Hepatocyte (in vitro differentiated cells): Measurements from ENCODE around the gene SMIM35. TPM values are rescaled to one million over a fixed set of nuclear protein-coding genes. Genes with fewer than 3 reads are reported as not detected.

Experiments
- DNase-seq: peaks from one replicate; pipeline ENCODE4 v3.0.0-alpha.2; 2016; ENCODE audit warnings: low spot score
- H2AFZ ChIP-seq: fragments of 200-600 bp; sonication (generic); 2 replicates; pipeline ENCODE4 v1.6.0; 2016; ENCODE audit warnings: antibody characterized with exemption, mild to moderate bottlenecking
- H3K27ac ChIP-seq: fragments of 200-600 bp; sonication (generic); 2 replicates; pipeline ENCODE4 v1.5.1; 2016; ENCODE audit warnings: mild to moderate bottlenecking
- H3K27me3 ChIP-seq: fragments of 200-600 bp; sonication (generic); 2 replicates; pipeline ENCODE4 v1.6.1; 2016
- H3K36me3 ChIP-seq: fragments of 200-600 bp; sonication (generic); replicated peaks from 2 replicates; pipeline ENCODE4 v1.5.1; 2016; ENCODE audit warnings: low read depth; ENCODE audit not compliant: insufficient read depth
- H3K4me1 ChIP-seq: fragments of 200-600 bp; sonication (generic); 2 replicates; pipeline ENCODE4 v1.5.1; 2016; ENCODE audit warnings: mild to moderate bottlenecking, moderate library complexity; ENCODE audit not compliant: insufficient read depth
- H3K4me2 ChIP-seq: fragments of 200-600 bp; sonication (generic); 2 replicates; pipeline ENCODE4 v1.6.0; 2016
- H3K4me3 ChIP-seq: fragments of 200-600 bp; sonication (generic); 2 replicates; pipeline ENCODE4 v1.5.1; 2016; ENCODE audit warnings: mild to moderate bottlenecking
- H3K79me2 ChIP-seq: fragments of 200-600 bp; sonication (generic); 2 replicates; pipeline ENCODE4 v1.6.0; 2017; ENCODE audit warnings: mild to moderate bottlenecking
- H3K9me2 ChIP-seq: fragments of 200-600 bp; sonication (generic); replicated peaks from 2 replicates; pipeline ENCODE4 v1.6.0; 2017; ENCODE audit warnings: mild to moderate bottlenecking; ENCODE audit not compliant: insufficient read depth
- H3K9me3 ChIP-seq: fragments of 200-600 bp; sonication (generic); 2 replicates; pipeline ENCODE4 v1.5.1; 2016; ENCODE audit warnings: low read depth, mild to moderate bottlenecking
- H4K20me1 ChIP-seq: fragments of 200-600 bp; sonication (generic); 2 replicates; pipeline ENCODE4 v1.6.0; 2016; ENCODE audit warnings: mild to moderate bottlenecking; ENCODE audit not compliant: insufficient read depth, poor library complexity, severe bottlenecking
- EZH2 ChIP-seq: fragments of 200-600 bp; sonication (generic); IDR thresholded peaks from 2 replicates; pipeline ENCODE4 v1.6.1; 2016; ENCODE audit warnings: antibody characterized with exemption, mild to moderate bottlenecking, borderline replicate concordance
- EZH2phosphoT487 ChIP-seq: fragments of 200-600 bp; sonication (generic); IDR thresholded peaks from one replicate; pipeline ENCODE4 v1.6.1; 2018; ENCODE audit warnings: antibody characterized with exemption, mild to moderate bottlenecking, low read depth, moderate library complexity; ENCODE audit not compliant: unreplicated experiment, severe bottlenecking
- WGBS: methylation state at CpG from one replicate; pipeline ENCODE4 v1.1.6; 2016; ENCODE audit warnings: low lambda C conversion rate; ENCODE audit errors: missing lambda C conversion rate; 5-methylcytosine and 5-hydroxymethylcytosine counted together
- polyA plus RNA-seq: library from polyadenylated mRNA; unstranded; fragments of >200 nt; fragmentation: Nextera tagmentation; extraction: Ambion mirVana; gene quantifications from 2 replicates; pipeline ENCODE4 v1.2.1, GENCODE V29; 2016
- total RNA-seq: library from RNA; depleted of rRNA; stranded (reverse); fragments of >200 nt; gene quantifications from 2 replicates; pipeline ENCODE4 v1.2.3, GENCODE V29; 2014
- TF ChIP-seq, protein P1 (sequence below): fragments of 200-600 bp; sonication (generic); IDR thresholded peaks from 2 replicates; pipeline ENCODE4 v1.5.1; 2016; ENCODE audit warnings: antibody characterized with exemption, mild to moderate bottlenecking; ENCODE audit not compliant: poor library complexity

SMIM35 gene
- total and polyA plus RNA-seq, 2 experiments from 2014 or later: 0.03 TPM; not detected in 1

DNA sequence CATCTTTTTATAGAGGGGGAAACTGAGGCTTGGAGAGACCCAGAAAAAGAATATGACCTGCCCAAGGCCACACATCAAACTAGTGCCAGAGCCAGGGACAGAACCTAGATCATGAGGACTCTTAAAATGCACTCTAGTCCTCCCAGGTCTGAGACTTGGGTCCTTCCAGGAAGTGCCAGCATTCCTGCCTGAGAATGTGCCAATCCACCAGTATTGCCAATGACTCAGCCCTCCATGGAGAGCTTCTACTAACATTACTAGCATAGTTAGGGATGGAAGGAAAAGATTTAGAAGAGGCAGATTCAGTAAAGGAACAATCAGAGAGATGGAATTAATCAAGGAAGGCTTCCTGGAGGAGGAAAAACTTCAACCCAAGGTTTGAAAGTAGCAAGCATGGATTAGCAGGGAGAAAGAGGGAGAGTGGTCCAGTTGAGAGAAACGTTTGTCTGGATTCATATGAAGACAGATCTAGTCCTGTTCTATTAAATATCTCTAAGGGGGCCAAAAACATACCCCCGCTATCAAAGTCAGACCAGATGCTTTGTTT, 20.1 kb upstream of the SMIM35 start:
- Histone ChIP-seq H3K27me3 (no peaks in the 10 kb centered on the region), H3K9me3 (no peaks in the 10 kb centered on the region), H3K36me3 (no peaks in the 10 kb centered on the region), H3K4me1 (peaks cover 3% of the 10 kb centered on the region), H3K27ac (no peak overlapping the region), H2AFZ (no peak overlapping the region), H3K4me2 (no peak overlapping the region), H3K4me3 (no peak overlapping the region), H3K9me2 (no peaks in the 10 kb centered on the region), H4K20me1 (no peaks in the 10 kb centered on the region), H3K79me2 (no peaks in the 10 kb centered on the region)
- TF ChIP-seq, protein P1, sequence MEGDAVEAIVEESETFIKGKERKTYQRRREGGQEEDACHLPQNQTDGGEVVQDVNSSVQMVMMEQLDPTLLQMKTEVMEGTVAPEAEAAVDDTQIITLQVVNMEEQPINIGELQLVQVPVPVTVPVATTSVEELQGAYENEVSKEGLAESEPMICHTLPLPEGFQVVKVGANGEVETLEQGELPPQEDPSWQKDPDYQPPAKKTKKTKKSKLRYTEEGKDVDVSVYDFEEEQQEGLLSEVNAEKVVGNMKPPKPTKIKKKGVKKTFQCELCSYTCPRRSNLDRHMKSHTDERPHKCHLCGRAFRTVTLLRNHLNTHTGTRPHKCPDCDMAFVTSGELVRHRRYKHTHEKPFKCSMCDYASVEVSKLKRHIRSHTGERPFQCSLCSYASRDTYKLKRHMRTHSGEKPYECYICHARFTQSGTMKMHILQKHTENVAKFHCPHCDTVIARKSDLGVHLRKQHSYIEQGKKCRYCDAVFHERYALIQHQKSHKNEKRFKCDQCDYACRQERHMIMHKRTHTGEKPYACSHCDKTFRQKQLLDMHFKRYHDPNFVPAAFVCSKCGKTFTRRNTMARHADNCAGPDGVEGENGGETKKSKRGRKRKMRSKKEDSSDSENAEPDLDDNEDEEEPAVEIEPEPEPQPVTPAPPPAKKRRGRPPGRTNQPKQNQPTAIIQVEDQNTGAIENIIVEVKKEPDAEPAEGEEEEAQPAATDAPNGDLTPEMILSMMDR: no peak
- TF ChIP-seq EZH2: no peak
- no peak for TF ChIP-seq EZH2phosphoT487
- 72% methylated on average over 2 of the region's 2 CpGs for WGBS
- no peak for DNase-seq

DNA sequence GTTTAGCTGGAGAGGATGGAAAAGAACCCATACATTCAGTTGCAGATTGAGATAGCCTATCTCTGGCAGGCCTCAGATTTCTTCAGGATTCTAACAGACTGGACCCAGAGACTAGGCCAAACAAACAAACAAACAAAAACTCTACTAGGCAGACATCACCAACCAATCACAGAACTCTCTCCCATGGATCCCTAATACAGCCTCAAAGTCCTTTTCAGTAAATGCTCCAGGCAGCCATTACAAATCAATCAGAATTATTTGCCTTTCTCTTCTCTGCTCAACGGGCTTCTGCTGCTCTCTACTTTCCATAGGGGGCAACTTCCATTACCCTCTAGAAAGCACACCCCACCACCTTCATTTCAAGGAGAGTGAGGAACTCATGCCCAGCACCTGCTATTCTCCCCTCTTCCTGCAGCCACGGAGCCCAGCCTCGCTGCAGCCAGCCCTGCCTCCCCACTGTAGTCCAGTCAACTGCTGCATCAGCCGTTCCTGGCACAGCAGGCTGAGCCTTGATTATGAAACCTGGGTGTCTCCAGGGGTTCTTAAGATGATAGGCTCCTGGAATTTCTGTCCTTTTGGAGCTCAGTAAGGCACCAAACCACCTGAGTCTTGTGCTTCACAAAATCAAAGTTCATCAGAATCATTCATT, 19.0 kb upstream of the SMIM35 start:
- H3K4me1 ChIP-seq: no peaks in the 10 kb centered on the region
- no peaks in the 10 kb centered on the region for H3K27me3 ChIP-seq
- no peaks in the 10 kb centered on the region for H3K36me3 ChIP-seq
- no peaks in the 10 kb centered on the region for H3K9me3 ChIP-seq
- H2AFZ ChIP-seq: no peak overlapping the region
- H3K79me2 ChIP-seq: no peaks in the 10 kb centered on the region
- H4K20me1 ChIP-seq: no peaks in the 10 kb centered on the region
- TF ChIP-seq EZH2phosphoT487 (no peak), EZH2 (no peak)
- TF ChIP-seq, protein P1: no peak
- no peak for DNase-seq
- no peak overlapping the region for H3K27ac ChIP-seq
- 62% methylated on average over 4 of the region's 4 CpGs for WGBS
- H3K4me2 ChIP-seq: no peak overlapping the region
- H3K4me3 ChIP-seq: no peak overlapping the region
- no peaks in the 10 kb centered on the region for H3K9me2 ChIP-seq

DNA sequence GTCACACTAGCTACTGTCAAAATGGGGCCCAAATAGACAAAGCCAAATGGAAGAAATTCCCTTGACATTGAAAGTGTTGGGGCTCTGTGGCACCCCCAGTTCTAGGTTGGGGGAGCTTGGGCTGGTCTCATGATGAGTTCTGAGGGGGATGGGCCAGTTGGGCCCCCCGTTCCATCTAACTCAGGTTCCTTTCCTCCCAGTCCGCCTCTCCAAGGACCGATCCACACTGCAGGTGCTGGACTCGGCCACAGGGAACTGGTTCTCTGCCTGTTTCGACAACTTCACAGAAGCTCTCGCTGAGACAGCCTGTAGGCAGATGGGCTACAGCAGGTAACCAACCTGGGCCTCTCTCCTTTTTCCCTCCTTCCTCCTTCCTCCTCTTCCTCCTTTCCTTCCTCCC, 17.7 kb upstream of the SMIM35 start:
- H3K79me2 ChIP-seq: no peaks in the 10 kb centered on the region
- no peaks in the 10 kb centered on the region for H4K20me1 ChIP-seq
- no peak overlapping the region for H3K4me3 ChIP-seq
- no peaks in the 10 kb centered on the region for H3K4me1 ChIP-seq
- DNase-seq: no peak
- 95% methylated on average over 6 of the region's 6 CpGs for WGBS
- H3K9me3 ChIP-seq: no peaks in the 10 kb centered on the region
- no peak overlapping the region for H2AFZ ChIP-seq
- no peak overlapping the region for H3K27ac ChIP-seq
- no peaks in the 10 kb centered on the region for H3K27me3 ChIP-seq
- no peaks in the 10 kb centered on the region for H3K36me3 ChIP-seq
- TF ChIP-seq, protein P1: no peak
- TF ChIP-seq EZH2 (no peak), EZH2phosphoT487 (no peak)
- no peak overlapping the region for H3K4me2 ChIP-seq
- no peaks in the 10 kb centered on the region for H3K9me2 ChIP-seq
